ENCODE results near the gene PHETA2. TPM values are rescaled to one million over a fixed set of nuclear protein-coding genes. Genes with fewer than 3 reads are reported as not detected.

Gene PHETA2
- total and polyA plus RNA-seq, 2 of the 8 experiments (the other 6 are each of a cell fraction or from before 2014, with no cell fraction given), result 7.4 to 7.6 TPM

- WGBS, 2 experiments (ENCODE audit: extremely low coverage in 1 of 2, insufficient coverage in 1 of 2, insufficient read length in 1 of 2, insufficient replicate concordance in 2 of 2, low coverage in 1 of 2, low lambda C conversion rate in 2 of 2, missing lambda C conversion rate in 1 of 2), result 93% methylated on average over 7 of the region's 7 CpGs; no CpG with 5 or more reads in 1 of the 2 experiments
- FAIRE-seq (no peak), DNase-seq (ENCODE audit: low read depth in 1 of 2, low spot score in 2 of 2) (no peak)
- H3K4me3 ChIP-seq (ENCODE audit: extremely low read depth in 1 of 4, insufficient read depth in 2 of 4, low read depth in 3 of 4, low read length in 4 of 4), result no peak overlapping the region
- peak overlapping the region; percentile 68; the same call in 1 of the 2 replicates for H2AK5ac ChIP-seq (ENCODE audit: low read depth, low read length)
- H3K36me3 ChIP-seq (ENCODE audit: control insufficient read depth in 2 of 4, insufficient read depth in 4 of 4, low read length in 3 of 4), result no peaks in the 10 kb centered on the region; a peak in 2 of 8 replicates
- no peak overlapping the region for H3K18ac ChIP-seq (ENCODE audit: extremely low read depth, low read length)
- no peaks in the 10 kb centered on the region for H3K9me3 ChIP-seq (ENCODE audit: insufficient read depth in 2 of 2, low read depth in 1 of 2, low read length in 1 of 2)
- no peak overlapping the region for H2BK120ac ChIP-seq (replicated peaks; ENCODE audit: low read depth, low read length)
- H2BK15ac ChIP-seq (ENCODE audit: low read length), result no peak overlapping the region
- H3K79me2 ChIP-seq (ENCODE audit: control insufficient read depth in 1 of 2, insufficient read depth in 2 of 2, low read length in 2 of 2), result no peaks in the 10 kb centered on the region
- H2BK5ac ChIP-seq (ENCODE audit: low read depth, low read length), result peak overlapping the region; percentile 99; the same call in 1 of the 2 replicates
- H3K23me2 ChIP-seq (ENCODE audit: low read depth, low read length), result peaks cover 8% of the 10 kb centered on the region; the same call in 1 of the 2 replicates
- H3K23ac ChIP-seq (ENCODE audit: insufficient read length), result no peak overlapping the region
- H3K9ac ChIP-seq (replicated peaks in 1 of 4; ENCODE audit: extremely low read depth in 1 of 4, low read depth in 3 of 4, low read length in 3 of 4), result no peak overlapping the region
- H4K8ac ChIP-seq (ENCODE audit: extremely low read depth, insufficient read depth, low read length), result no peak overlapping the region
- peak overlapping the region; percentile 49 to 63; a peak in 2 of 4 replicates for H3K4me2 ChIP-seq (ENCODE audit: insufficient read depth in 1 of 2, low read depth in 2 of 2, low read length in 2 of 2)
- peaks cover 0 to 26% (median 13%) of the 10 kb centered on the region in 4 experiments; a peak in 6 of 7 replicates for H3K4me1 ChIP-seq (replicated peaks in 1 of 4; ENCODE audit: control insufficient read depth in 3 of 4, insufficient read depth in 4 of 4, low read length in 3 of 4)
- no peak overlapping the region for H2AFZ ChIP-seq (ENCODE audit: low read length)
- CTCF ChIA-PET (ENCODE audit: partially characterized antibody), result interaction anchor here (0.6 to 1.1 kb wide), 2 partner anchors 25 to 51 kb away, joined by 3 to 5 read pairs; no protein-coding TSS in a partner anchor
- H4K5ac ChIP-seq (ENCODE audit: insufficient read length, low read depth, low read length), result no peak overlapping the region
- peaks cover 0 to 3% of the 10 kb centered on the region in 2 experiments for H4K20me1 ChIP-seq (replicated peaks in 1 of 2; ENCODE audit: control insufficient read depth in 1 of 2, insufficient read depth in 2 of 2, low read length in 2 of 2)
- no peaks in the 10 kb centered on the region; a peak in 1 of 7 replicates for H3K27me3 ChIP-seq (replicated peaks in 1 of 4; ENCODE audit: control insufficient read depth in 3 of 4, extremely low read depth in 1 of 4, insufficient read depth in 3 of 4, low read length in 3 of 4)
- H3K79me1 ChIP-seq (ENCODE audit: low read depth, low read length), result no peaks in the 10 kb centered on the region
- H3K27ac ChIP-seq (ENCODE audit: low read depth, low read length), result no peak overlapping the region
- H2BK20ac ChIP-seq (ENCODE audit: low read length), result 0 out of 2 replicates have a peak overlapping the region, but pooled peaks have one; percentile 43
- no peak overlapping the region for H3K14ac ChIP-seq (ENCODE audit: insufficient read length)
- peak overlapping the region; percentile 97 for H2BK12ac ChIP-seq (ENCODE audit: low read depth, low read length)
- no peak overlapping the region for H3K4ac ChIP-seq (replicated peaks; ENCODE audit: insufficient read length, low read depth, low read length)
- no peak overlapping the region for H4K91ac ChIP-seq (replicated peaks; ENCODE audit: insufficient read length, low read length)
- POLR2A ChIA-PET (ENCODE audit: partially characterized antibody), result interaction anchor here (1.1 kb wide), 1 partner anchor 8 kb away, joined by 5 read pairs; no protein-coding TSS in a partner anchor
- no peak overlapping the region for H3K56ac ChIP-seq (replicated peaks; ENCODE audit: insufficient read length, low read depth, low read length)
- TF ChIP-seq SIX5 (IDR thresholded peaks at IDR 0.05; ENCODE audit: low read depth, low read length), result no peak
- TF ChIP-seq, protein P1, sequence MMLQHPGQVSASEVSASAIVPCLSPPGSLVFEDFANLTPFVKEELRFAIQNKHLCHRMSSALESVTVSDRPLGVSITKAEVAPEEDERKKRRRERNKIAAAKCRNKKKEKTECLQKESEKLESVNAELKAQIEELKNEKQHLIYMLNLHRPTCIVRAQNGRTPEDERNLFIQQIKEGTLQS (IDR thresholded peaks at IDR 0.05; ENCODE audit: insufficient read depth, low read depth, low read length), result no peak
- no peak for TF ChIP-seq CBX8 (IDR thresholded peaks at IDR 0.05; ENCODE audit: borderline replicate concordance, low read depth, low read length)
- no peak for TF ChIP-seq HDAC2 (IDR thresholded peaks at IDR 0.05; ENCODE audit: borderline replicate concordance in 1 of 2, low read depth in 2 of 2, low read length in 2 of 2)
- TF ChIP-seq POLR2A (IDR thresholded peaks at IDR 0.05; ENCODE audit: control extremely low read depth in 1 of 2, low read depth in 2 of 2, low read length in 2 of 2), result no peak
- TF ChIP-seq RBBP5 (IDR thresholded peaks at IDR 0.05; ENCODE audit: borderline replicate concordance, low read depth, low read length), result no peak
- no peak for TF ChIP-seq CHD1 (IDR thresholded peaks at IDR 0.05; ENCODE audit: low read depth, low read length)
- TF ChIP-seq, protein P2, sequence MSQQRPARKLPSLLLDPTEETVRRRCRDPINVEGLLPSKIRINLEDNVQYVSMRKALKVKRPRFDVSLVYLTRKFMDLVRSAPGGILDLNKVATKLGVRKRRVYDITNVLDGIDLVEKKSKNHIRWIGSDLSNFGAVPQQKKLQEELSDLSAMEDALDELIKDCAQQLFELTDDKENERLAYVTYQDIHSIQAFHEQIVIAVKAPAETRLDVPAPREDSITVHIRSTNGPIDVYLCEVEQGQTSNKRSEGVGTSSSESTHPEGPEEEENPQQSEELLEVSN (IDR thresholded peaks at IDR 0.05), result no peak
- TF ChIP-seq JUN (IDR thresholded peaks at IDR 0.05; ENCODE audit: low read depth, low read length), result no peak
- no peak for TF ChIP-seq BRCA1 (IDR thresholded peaks at IDR 0.05; ENCODE audit: low read depth, low read length)
- no peak for TF ChIP-seq SP4 (IDR thresholded peaks at IDR 0.05; ENCODE audit: low read length)
- TF ChIP-seq POLR2AphosphoS5 (IDR thresholded peaks at IDR 0.05; ENCODE audit: low read depth, low read length), result no peak
Measured at GRCh38 chr22:42066126-42066761, 7.8 kb upstream of the PHETA2 start.

Data from H1 (cell line).